GM19397 (cell line): ENCODE data around the gene JUNB.
"Not testable (repeated sequence)": the region's sequence is repeated elsewhere in the genome, so short reads cannot be mapped to it uniquely, and the experiment has no call there.

Experiments used
- ATAC-seq: cut with Tn5 transposase; IDR thresholded peaks from one replicate; pipeline ENCODE4 v1.9.1; 2021; ENCODE audit warnings: mild to moderate bottlenecking, moderate library complexity; ENCODE audit not compliant: unreplicated experiment

JUNB gene

DNA sequence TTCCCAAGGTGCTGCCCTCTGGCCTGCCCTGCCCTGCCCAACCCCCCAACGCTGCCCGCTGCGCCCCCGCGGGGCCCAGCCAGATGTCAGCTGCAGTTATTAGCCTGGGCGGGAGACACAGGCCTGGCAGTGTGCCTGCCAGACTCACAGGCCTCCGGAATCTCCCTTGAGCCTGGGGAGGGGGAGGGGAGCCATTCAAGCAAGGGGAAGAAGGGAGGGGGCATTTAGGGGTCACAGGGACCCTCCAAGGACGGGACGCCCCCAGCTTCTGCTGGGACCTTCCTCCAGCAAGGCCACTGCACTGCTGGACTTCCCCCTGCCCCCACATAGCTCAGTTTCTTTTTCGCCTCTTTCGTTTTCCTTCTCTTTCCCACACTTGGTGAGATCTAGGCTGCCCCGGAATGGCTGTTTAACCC lies 2.6 kb upstream of the JUNB start:
- ATAC-seq, result no peak

DNA sequence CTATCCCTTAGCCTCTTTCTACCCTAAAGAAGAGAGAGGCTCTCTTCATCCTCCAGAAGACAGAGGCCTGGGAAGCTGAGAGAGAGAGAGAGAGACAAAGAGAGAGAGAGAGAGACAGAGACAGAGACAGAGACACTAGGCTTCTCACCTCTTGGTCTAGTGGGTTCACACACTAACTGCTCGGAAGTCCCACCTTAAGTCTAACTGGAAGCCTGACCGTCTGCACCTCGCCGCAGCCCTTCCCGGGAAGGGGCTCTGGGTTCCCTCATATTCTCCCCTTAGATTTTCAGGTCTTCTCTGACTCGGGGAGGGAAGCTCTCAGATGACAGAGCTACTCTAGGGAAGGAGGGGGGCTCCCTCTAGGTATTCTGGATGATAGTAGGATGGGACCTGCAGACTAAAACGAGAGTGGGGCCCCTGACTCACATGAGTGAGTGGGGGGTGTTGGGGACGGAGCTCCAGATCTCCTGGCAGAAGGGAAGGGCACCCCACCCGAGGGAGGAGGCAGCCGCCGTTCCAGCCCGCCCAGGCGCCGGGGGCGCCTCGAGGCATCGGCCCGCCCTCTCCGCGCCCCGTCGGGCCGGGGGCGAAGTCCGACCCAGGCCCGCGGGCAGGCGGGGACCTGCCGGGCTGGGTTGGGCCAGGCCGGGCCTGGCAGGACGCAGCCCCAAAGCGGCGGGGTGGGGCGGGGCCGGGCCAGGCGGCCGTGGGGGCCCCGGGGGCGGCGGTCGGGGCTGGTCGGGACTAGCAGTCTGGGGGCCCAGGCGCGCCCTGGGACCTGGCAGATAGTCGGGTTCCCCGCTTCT lies 2.0 kb upstream of the JUNB start:
- no peak for ATAC-seq

DNA sequence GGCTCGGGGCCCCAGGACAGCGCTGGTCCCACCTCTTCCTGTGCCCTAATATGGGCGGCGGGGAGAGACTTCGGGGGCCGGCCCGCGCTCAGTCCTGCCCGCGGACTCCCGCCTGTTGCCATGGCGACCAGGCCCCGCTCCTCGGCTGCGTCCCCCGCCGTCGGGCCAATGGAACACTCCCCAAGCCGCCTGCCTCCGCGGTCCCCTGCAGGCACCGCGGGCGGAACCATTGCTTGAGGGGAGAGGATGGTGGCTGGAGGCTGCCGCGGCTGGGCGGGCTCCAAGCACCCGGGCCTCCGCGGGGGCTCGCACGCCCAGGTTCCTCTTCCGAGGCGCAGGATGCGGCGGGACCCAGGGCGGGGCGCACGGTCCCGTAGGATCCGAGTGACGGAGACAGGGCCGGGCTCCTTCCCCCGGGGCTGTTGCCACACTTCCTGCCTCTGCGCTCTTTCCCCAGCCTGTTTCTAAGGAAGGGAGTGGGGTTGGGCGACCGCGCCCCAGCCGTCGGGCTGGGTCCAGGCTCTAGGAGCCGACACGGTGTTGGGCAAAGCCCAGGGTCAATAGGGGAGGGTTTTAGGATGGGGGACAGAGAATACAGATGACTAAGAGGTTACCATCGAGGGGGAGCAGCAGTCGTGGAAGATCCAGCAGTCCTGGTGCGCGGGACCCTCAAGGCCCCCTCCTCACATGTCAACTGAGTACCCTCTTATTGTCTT lies 1.2 kb upstream of the JUNB start:
- peak; percentile 31 for ATAC-seq

DNA sequence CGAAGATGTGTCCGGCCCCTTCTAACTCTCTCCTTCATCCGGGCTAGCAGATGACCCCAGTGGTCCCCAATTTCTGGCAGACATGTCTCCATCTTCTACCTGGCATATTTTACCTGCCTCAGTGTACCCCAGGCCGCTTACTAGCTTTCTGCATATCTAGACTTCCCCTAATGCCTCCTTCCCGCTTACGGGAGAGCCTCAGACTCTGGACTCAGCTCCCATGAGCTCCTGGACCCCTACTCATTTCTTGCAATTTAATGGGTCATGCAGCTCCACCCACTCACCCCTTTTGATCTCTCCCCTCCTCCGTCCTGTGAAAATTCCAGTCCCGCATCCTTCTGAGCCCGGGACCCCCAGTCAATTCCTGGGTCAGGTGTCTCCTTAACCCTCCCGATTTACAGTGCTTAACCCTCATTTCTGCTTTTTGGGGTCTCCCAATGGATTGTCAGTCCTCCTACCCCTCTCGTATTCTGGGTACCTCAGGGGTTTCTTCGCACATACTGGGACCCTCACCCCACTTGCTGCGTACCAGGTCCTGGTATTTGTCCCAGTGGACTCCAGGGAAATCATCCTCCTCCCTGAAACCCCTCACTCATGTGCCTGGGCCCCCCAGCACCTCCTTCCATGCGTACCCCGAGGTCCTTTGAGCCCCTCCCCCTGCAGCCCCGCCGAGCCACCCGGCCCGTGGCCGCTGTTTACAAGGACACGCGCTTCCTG lies 500 bp upstream of the JUNB start:
- ATAC-seq, result no peak

GRCh38 chr19:12792051-12792852 lies 966 bp downstream of the JUNB start:
- ATAC-seq, result no peak

DNA sequence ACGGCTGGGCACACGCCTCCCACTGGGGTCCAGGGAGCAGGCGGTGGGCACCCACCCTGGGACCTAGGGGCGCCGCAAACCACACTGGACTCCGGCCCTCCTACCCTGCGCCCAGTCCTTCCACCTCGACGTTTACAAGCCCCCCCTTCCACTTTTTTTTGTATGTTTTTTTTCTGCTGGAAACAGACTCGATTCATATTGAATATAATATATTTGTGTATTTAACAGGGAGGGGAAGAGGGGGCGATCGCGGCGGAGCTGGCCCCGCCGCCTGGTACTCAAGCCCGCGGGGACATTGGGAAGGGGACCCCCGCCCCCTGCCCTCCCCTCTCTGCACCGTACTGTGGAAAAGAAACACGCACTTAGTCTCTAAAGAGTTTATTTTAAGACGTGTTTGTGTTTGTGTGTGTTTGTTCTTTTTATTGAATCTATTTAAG lies 1.6 kb downstream of the JUNB start:
- ATAC-seq, result no peak

DNA sequence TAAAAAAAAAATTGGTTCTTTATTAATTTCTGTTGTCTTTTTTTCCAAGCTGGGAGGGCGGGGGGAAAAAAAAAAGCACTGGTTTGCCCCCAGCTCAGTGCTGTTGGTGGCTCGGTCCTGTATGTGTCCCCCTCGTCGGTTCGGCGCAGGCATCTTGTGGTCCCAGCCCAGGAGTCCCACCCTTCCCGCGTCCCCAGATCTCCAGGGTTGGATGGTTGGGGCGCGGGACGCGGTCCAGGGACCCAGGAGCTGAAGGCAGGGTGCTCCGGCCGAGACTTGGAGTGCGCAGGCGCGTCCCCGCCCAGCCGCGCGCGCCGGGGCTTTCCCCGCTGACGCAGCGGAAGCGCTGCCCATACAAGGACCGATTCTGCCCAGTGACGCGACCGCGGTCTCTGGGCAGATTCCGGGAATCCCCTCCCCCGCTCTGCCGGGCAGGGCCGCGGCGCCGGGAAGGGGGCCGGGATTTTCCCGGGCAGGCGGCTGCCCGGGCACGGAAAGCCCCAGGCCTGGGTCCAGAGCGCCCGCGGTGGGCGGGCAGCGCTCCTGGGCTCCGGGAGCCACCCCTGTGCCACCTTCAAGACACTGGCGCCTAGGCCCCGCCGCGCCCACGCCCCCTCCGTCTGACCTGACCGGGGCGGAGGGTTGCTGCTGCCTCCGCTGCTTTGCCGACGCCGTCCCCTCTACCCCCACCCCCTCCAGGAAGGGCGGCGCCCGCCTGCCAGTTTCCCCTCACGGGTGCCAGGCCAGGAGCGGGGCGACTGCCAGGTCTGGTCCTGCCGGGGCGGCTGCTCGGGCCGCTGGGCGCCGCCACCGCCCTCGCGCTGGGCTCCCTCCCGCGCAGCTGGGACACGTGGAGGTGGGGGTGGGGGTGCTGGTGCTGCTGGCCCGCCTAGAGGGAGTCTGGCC lies 2.3 kb downstream of the JUNB start:
- ATAC-seq, result peak; percentile 31

DNA sequence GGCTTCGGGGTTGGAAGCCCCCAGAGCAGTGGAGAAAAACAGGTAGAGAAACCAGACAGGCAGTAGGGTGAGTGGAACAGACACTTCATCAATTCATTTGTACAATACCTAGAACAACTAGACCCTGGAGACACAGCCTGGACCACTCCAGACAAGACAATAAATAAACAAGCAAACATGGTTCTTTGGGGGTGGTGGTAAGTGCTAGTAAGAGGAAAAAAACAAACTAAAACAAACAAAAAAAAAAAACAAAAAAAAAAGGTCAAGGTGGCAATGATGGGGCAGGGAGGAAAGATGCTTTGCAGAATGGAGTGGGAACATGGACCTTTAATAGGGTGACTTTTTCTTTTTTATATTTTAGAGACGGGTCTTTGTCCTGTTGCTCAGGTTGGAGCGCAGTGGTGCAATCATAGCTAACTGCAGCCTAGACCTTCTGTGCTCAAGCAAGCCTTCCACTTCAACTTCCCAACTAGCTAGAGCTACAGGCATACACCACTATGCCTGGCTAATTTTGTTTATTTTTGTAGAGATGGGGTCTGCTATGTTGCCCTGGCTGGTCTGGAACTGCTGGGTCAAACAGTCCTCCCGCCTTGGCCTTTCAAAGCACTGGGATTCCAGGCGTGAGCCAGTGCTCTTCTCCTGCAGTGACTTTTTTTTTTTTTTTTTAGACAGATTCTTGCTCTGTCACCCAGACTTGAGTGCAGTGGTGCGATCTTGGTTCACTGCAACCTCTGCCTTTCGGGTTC lies 3.1 kb downstream of the JUNB start:
- ATAC-seq, result no peak

GRCh38 chr19:12794971-12795381 lies 3.7 kb downstream of the JUNB start:
- ATAC-seq, result no peak

DNA sequence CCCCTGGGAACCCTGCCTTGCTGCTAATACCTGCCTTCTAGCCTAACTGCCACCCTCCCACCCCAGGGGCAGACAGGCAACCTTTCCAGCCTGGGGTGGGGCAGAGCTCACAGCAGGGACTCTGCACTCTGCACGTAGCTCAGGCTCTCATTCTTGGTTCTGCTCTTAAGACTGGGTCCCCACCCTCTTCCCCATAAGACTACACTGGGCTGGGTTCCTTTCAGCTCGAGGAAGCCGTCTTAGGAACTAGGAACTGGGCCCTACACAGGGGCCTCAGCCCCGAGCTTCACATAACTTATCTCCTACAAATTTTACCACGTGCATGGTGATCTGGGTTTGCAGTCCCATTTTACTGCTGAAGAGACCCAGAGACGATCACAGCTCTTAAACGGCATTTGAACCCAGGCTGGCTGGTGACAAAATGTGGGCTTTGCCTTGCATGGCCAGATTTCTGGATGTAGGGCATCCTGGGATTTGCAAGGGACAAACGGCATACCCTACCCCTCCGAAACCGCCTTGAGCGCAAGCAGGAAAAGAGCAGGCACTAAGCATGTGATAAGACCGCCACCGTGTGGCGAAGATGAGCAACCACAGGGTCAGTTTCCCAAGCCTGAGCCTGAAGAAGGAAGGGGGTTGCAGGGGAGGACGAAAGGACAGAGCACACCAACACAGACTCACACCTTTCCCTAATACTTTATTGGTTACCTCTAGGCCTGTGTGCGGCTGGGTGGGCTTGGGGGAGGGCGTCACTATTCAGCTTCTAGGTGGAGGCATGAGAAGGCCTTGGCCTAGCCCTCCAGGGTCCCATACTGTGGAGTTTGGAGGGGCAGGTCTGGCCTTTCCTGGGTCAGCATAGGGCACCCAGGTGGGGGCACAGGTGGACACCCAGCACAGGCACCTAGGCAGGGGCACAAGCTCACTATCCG lies 5.1 kb downstream of the JUNB start:
- ATAC-seq, result no peak

DNA sequence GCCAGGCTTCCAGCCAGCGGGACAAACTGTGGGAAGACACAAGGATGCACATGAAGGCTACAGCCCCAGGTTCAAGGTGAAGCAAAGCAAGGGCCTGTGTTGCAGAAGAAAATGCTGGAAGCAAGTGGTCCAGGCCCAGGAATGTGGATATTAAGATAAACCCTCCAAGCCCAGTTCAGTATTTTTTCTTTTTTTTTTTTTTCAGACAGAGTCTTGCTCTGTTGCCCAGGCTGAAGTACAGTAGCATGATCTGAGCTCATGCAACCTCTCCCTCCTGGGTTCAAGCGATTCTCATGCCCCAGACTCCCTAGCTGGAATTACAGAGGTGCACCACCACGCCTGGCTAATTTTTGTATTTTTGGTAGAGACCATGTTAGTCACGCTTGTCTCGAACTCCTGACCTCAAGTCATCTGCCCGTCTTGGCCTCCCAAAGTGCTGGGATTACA lies 5.9 kb downstream of the JUNB start:
- no peak for ATAC-seq

DNA sequence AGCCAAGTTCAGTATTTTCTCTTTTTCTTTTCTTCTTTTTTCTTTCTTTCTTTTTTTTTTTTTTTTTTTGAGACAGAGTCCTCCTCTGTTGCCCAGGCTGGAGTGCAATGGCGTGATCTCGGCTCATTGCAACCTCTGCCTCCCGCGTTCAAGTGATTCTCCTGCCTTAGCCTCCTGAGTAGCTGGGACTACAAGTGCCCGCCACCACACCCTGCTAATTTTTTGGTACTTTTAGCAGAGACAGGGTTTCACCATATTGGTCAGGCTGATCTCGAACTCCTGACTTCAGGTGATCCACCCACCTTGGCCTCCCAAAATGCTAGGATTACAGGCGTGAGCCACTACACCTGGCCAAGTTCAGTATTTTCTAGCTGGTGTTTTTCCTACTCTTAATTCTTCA lies 6.3 kb downstream of the JUNB start:
- not testable (repeated sequence) for ATAC-seq

GRCh38 chr19:12799742-12800465 lies 8.6 kb downstream of the JUNB start:
- no peak for ATAC-seq

DNA sequence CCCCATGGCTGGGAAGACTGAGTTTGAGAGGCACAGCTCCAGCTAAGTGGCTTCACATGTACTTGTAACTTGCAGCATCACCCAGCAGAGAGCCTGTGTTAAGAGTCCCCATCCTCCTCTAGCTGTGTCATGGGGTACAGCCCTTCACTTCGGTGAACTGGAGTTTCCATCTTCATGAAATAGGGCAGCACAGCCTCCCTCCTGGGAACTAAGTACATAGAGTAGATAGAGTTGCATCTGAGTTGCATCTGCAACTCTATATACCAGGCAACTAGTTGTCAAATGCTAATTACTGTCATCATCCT lies 9.1 kb downstream of the JUNB start:
- no peak for ATAC-seq

- ATAC-seq, result no peak
Observed at GRCh38 chr19:12800923-12801465, 9.7 kb downstream of the JUNB start.

GRCh38 chr19:12801466-12802266 lies 10.4 kb downstream of the JUNB start, which contains the start of the genes PRDX2 and THSD8:
Gene PRDX2 (minus strand): TSS chr19:12801800. CDS start chr19:12801261, 539 bp downstream.
Gene THSD8 (plus strand): TSS chr19:12802069. CDS start chr19:12802072, 3 bp downstream.
- peak; percentile 38 for ATAC-seq
